Prostate gland (tissue), 2 donors: ENCODE data around the gene FRMPD2.

ENCODE experiments used
- POLR2A ChIP-seq: fragments of 450-650 bp; IDR thresholded peaks from one replicate; pipeline ENCODE4 v1.6.1; 2016; ENCODE audit warnings: antibody characterized with exemption, mild to moderate bottlenecking
- POLR2AphosphoS5 ChIP-seq: sonication (generic); formaldehyde crosslinking; IDR thresholded peaks from one replicate; pipeline ENCODE4 v1.6.1; 2017; ENCODE audit warnings: antibody characterized with exemption
- TF ChIP-seq, protein P1 (sequence below), 4 experiments: fragments of 200-600 bp in 2 of 4; fragments of 450-650 bp in 2 of 4; sonication (generic) in 2 of 4; IDR thresholded peaks; 1 replicate in 3 of 4; 2 replicates in 1 of 4; pipeline ENCODE4 v1.5.1; 2016 to 2019; ENCODE audit warnings: antibody characterized with exemption in 4 of 4, mild to moderate bottlenecking in 2 of 4, moderate library complexity in 2 of 4

DNA sequence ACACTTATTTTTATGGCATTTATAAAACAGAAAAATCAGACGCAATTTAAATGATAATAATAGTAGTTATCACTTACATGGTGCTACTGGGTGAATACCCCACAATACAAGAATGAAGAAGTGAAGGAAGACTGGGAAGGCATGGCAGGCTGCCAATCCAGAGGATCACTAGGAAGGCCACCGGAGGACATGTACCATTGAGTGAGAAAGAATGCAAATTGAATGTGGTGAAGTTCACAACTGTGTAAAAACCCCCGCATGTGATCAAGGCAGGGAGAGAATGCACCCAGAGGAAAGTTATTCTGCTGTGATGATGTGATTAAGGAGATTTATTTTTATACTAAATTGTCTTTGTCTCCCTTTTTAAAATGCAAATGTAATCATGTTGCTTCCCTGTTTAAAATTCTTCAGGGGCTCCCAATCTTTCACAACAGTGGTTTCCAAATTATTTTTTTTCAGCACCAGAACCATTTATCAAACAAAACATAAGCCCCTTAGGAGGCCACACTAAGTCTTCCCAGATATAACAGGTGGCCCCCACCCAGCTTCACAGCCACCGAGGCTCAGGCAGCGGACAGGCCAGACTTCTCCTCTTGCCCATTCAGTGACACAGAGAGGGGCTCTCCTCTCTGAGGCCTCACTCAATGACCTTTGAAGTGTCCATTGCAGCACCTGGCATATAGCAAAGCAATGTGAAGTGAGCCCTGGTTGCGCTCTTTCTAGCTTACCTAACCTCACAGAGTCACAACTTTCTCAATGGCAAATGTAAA, 59.6 kb downstream of the FRMPD2 start:
- TF ChIP-seq, protein P1, sequence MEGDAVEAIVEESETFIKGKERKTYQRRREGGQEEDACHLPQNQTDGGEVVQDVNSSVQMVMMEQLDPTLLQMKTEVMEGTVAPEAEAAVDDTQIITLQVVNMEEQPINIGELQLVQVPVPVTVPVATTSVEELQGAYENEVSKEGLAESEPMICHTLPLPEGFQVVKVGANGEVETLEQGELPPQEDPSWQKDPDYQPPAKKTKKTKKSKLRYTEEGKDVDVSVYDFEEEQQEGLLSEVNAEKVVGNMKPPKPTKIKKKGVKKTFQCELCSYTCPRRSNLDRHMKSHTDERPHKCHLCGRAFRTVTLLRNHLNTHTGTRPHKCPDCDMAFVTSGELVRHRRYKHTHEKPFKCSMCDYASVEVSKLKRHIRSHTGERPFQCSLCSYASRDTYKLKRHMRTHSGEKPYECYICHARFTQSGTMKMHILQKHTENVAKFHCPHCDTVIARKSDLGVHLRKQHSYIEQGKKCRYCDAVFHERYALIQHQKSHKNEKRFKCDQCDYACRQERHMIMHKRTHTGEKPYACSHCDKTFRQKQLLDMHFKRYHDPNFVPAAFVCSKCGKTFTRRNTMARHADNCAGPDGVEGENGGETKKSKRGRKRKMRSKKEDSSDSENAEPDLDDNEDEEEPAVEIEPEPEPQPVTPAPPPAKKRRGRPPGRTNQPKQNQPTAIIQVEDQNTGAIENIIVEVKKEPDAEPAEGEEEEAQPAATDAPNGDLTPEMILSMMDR (IDR thresholded peaks at IDR 0.05) = no peak
- TF ChIP-seq POLR2AphosphoS5 = no peak
- TF ChIP-seq POLR2A = no peak
